ENCODE results near the gene SERPINB2. TPM values are rescaled to one million over a fixed set of nuclear protein-coding genes. Genes with fewer than 3 reads are reported as not detected.

SERPINB2 gene
- total and polyA plus RNA-seq, 2 donors (not counting 1 experiment from before 2014, with no cell fraction given) = 0.25 to 1.4 TPM

DNA sequence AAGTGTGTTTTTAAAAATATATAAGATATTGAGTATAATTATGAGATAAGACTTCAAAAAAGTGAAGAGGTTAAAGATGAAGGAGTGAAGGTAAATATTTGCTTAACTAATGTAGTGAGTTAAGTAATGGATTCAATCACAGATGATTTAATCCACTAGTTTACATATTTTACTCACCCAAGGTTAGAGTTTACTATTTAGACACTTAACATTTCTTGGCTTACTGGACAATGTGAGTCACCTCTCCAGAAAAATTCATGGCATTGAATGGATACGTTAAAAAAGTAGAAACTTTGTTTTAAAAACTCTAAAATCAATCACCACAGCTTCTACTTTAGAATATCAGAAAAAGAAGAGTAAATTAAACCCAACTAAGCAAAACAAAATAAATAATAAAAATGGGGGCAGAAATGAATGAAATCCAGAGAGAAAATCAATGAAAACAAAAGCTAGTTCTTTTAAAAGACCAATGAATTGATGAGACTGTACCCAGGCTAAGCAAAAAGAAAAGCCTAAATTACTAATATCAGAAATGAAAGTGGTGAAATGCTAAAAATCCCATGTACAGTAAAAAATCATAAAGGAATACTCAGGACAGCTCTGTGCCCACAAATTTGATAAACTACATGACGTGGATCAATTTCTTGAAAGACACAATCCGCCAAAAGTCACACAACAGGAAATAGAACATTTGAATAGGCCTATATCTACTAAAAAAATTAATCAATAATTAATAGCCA lies 59.7 kb downstream of the SERPINB2 start:
- Histone ChIP-seq H3K36me3 (replicated peaks in 1 of 2; ENCODE audit: control extremely low read depth in 1 of 2, control insufficient read depth in 1 of 2, extremely low read depth in 1 of 2, insufficient read depth in 2 of 2, low read length in 1 of 2) (no peaks in the 10 kb centered on the region), H3K27me3 (replicated peaks in 1 of 4; ENCODE audit: control extremely low read depth in 1 of 4, control insufficient read depth in 3 of 4, insufficient read depth in 4 of 4, low read length in 3 of 4) (peaks cover 0 to 10% (median 4%) of the 10 kb centered on the region in 4 experiments), H3K9me3 (ENCODE audit: control extremely low read depth in 1 of 3, control insufficient read depth in 2 of 3, insufficient read depth in 1 of 3, low read length in 2 of 3) (peaks cover 0 to 4% (median 0%) of the 10 kb centered on the region in 3 donors), H3K79me2 (ENCODE audit: control insufficient read depth, insufficient read depth, low read length) (no peaks in the 10 kb centered on the region), H3K9ac (ENCODE audit: low read length) (no peak overlapping the region), H3K4me2 (replicated peaks; ENCODE audit: low read depth, low read length, poor library complexity, severe bottlenecking) (no peak overlapping the region), H3K4me1 (ENCODE audit: control insufficient read depth in 2 of 2, insufficient read depth in 2 of 2, low read length in 2 of 2) (peaks cover 8% of the 10 kb centered on the region in 2 donors), H4K20me1 (ENCODE audit: control insufficient read depth, insufficient read depth, low read length, poor library complexity, severe bottlenecking) (no peaks in the 10 kb centered on the region), H3K27ac (ENCODE audit: low read length in 2 of 2) (no peak overlapping the region), H2AFZ (ENCODE audit: insufficient read depth, low read depth, low read length, poor library complexity, severe bottlenecking) (no peak overlapping the region), H3K4me3 (ENCODE audit: control extremely low read depth in 1 of 5, extremely low read depth in 1 of 5, insufficient read depth in 1 of 5, low read depth in 2 of 5, low read length in 4 of 5) (no peak overlapping the region)
- intact Hi-C loops (cut with micrococcal nuclease) = no loop called here
- no CpG with 5 or more reads among the region's 3 CpGs for WGBS (ENCODE audit: insufficient coverage)
- Mint-ChIP-seq H3K27me3 (peaks cover 41% of the 10 kb centered on the region), H3K4me1 (peaks cover 19% of the 10 kb centered on the region), H3K4me3 (no peak overlapping the region), H3K27ac (no peak overlapping the region), H3K9me3 (ENCODE audit: insufficient read depth) (no peaks in the 10 kb centered on the region)
- POLR2A ChIA-PET = no interaction called here
- DNase-seq = no peak
- ATAC-seq (ENCODE audit: low read depth) = no peak
- TF ChIP-seq, protein P1, sequence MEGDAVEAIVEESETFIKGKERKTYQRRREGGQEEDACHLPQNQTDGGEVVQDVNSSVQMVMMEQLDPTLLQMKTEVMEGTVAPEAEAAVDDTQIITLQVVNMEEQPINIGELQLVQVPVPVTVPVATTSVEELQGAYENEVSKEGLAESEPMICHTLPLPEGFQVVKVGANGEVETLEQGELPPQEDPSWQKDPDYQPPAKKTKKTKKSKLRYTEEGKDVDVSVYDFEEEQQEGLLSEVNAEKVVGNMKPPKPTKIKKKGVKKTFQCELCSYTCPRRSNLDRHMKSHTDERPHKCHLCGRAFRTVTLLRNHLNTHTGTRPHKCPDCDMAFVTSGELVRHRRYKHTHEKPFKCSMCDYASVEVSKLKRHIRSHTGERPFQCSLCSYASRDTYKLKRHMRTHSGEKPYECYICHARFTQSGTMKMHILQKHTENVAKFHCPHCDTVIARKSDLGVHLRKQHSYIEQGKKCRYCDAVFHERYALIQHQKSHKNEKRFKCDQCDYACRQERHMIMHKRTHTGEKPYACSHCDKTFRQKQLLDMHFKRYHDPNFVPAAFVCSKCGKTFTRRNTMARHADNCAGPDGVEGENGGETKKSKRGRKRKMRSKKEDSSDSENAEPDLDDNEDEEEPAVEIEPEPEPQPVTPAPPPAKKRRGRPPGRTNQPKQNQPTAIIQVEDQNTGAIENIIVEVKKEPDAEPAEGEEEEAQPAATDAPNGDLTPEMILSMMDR (IDR thresholded peaks at IDR 0.05) = no peak
- TF ChIP-seq EZH2 (IDR thresholded peaks at IDR 0.05; ENCODE audit: borderline replicate concordance, insufficient read depth, low read depth, low read length, poor library complexity, severe bottlenecking) = no peak
- CTCF ChIA-PET = interaction anchor here (0.6 kb wide), 1 partner anchor 16 kb away, joined by 3 read pairs; no protein-coding TSS in a partner anchor
